HFF-Myc (cell line): ENCODE measurements around the gene IFITM1.
"Not testable (repeated sequence)": the region's sequence is repeated elsewhere in the genome, so short reads cannot be mapped to it uniquely, and the experiment has no call there.

ENCODE experiments used
- DNase-seq: peaks from one replicate; pipeline ENCODE4 v3.0.0-alpha.2; 2011; ENCODE audit warnings: low read depth; ENCODE audit errors: extremely low read depth
- H3K4me3 ChIP-seq: replicated peaks from 2 replicates; pipeline ENCODE4 v1.5.1; 2011; ENCODE audit warnings: low read depth, mild to moderate bottlenecking, control low read depth, low read length
- TF ChIP-seq, protein P1 (sequence below): IDR thresholded peaks from 2 replicates; pipeline ENCODE4 v1.5.1; 2012; ENCODE audit warnings: mild to moderate bottlenecking, low read depth, low read length, control low read depth; ENCODE audit errors: missing control alignments

Gene IFITM1

GRCh38 chr11:312092-312816 is 1.6 kb upstream of the IFITM1 start:
- no peak overlapping the region for H3K4me3 ChIP-seq
- TF ChIP-seq, protein P1, sequence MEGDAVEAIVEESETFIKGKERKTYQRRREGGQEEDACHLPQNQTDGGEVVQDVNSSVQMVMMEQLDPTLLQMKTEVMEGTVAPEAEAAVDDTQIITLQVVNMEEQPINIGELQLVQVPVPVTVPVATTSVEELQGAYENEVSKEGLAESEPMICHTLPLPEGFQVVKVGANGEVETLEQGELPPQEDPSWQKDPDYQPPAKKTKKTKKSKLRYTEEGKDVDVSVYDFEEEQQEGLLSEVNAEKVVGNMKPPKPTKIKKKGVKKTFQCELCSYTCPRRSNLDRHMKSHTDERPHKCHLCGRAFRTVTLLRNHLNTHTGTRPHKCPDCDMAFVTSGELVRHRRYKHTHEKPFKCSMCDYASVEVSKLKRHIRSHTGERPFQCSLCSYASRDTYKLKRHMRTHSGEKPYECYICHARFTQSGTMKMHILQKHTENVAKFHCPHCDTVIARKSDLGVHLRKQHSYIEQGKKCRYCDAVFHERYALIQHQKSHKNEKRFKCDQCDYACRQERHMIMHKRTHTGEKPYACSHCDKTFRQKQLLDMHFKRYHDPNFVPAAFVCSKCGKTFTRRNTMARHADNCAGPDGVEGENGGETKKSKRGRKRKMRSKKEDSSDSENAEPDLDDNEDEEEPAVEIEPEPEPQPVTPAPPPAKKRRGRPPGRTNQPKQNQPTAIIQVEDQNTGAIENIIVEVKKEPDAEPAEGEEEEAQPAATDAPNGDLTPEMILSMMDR, result no peak
- no peak for DNase-seq

DNA sequence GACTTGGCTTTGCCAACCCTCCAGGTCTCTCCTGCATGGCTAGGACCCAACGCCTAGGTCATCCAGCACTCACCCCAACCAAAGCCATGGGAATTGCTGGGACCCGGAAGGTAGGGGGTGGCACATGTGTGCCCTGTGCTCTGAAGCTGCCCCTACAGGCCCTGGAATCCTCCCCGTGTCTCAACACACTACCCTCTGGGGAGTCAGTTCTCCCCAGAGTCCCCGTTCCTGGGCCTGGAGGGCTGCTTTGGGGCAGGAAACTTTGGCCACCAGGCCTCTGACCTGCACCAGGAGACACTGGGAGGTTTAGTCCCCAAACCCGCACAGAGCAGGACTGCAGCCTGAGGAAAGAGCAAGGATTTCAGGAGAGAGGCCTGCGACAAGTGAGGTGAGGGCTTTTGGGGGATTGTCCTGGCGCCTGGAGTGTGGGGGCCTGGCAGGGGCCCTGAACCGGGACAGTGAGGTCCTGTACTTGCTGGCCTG is 495 bp upstream of the IFITM1 start:
- DNase-seq, result no peak
- peak overlapping the region; percentile 67 for H3K4me3 ChIP-seq
- TF ChIP-seq, protein P1, result no peak

- H3K4me3 ChIP-seq, result peak overlapping the region; percentile 67
- DNase-seq, result not testable (repeated sequence)
These were observed 675 bp downstream of the IFITM1 start for GRCh38 chr11:314554-314875.

DNA sequence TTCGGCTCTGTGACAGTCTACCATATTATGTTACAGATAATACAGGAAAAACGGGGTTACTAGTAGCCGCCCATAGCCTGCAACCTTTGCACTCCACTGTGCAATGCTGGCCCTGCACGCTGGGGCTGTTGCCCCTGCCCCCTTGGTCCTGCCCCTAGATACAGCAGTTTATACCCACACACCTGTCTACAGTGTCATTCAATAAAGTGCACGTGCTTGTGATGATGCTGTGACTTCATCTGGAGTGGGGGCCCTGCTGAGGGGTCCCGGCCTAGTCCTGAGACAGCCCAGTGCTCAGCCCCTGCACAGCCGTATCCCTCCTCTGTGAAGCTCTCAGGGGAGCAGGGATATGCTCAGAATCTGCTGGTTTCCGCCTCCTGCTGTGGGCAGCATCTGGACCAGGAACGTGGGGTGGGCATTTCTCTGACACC is 1.2 kb downstream of the IFITM1 start:
- DNase-seq, result no peak
- peak overlapping the region; percentile 67 for H3K4me3 ChIP-seq
- TF ChIP-seq, protein P1, result no peak

DNA sequence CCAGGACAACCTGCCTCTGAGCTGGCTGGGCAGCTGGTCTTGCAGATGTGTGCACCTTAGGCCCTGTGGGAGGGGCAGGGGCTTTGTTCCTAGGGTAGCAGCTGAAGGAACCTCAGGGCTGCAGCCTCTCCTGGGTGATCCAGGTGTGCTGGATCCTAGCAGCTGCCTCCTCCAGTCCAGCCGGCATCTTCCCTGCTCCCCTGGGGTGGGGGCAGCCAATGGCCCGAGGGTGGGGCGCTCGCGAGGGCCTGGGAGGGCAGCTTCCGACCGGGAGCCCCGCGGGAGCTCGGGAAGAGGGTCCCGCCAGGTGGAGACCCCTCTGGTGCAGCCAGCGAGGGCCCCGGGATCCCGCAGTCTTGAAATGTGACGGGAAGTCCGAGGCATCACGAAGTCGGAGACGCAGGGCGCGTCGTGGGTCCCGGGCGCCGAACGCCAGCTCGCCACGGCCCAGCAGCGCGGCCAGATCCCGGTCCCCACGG is 1.7 kb downstream of the IFITM1 start:
- peak overlapping the region; percentile 67 for H3K4me3 ChIP-seq

GRCh38 chr11:316031-316701 is 2.3 kb downstream of the IFITM1 start:
- no peak for DNase-seq
- TF ChIP-seq, protein P1, result no peak
- peak overlapping the region; percentile 67 for H3K4me3 ChIP-seq

More for the DNA sequence above, 1.7 kb downstream of the IFITM1 start:
- no peak for DNase-seq
- TF ChIP-seq, protein P1, result no peak

DNA sequence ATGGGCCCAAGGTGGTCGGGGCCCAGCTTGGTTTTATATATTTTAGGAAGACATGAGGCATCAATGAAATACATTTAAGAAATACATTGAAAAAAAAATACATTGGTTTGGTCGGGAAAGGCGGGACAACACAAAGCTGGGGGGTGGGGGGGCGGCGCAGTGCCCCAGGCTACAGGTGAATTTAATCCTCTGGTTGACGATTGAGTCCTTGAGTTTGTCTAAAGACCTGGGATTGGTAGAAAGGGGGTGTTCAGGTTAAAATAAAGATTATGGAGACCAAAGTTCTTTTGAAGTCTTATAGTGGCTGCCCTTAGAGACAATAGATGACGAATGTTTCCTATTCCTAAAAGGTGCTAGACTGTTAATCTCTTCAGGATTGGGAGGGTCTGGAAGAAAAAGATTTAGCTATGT is 3.1 kb downstream of the IFITM1 start:
- TF ChIP-seq, protein P1, result no peak
- peak overlapping the region; percentile 67; the same call in 1 of the 2 replicates for H3K4me3 ChIP-seq
- no peak for DNase-seq

DNA sequence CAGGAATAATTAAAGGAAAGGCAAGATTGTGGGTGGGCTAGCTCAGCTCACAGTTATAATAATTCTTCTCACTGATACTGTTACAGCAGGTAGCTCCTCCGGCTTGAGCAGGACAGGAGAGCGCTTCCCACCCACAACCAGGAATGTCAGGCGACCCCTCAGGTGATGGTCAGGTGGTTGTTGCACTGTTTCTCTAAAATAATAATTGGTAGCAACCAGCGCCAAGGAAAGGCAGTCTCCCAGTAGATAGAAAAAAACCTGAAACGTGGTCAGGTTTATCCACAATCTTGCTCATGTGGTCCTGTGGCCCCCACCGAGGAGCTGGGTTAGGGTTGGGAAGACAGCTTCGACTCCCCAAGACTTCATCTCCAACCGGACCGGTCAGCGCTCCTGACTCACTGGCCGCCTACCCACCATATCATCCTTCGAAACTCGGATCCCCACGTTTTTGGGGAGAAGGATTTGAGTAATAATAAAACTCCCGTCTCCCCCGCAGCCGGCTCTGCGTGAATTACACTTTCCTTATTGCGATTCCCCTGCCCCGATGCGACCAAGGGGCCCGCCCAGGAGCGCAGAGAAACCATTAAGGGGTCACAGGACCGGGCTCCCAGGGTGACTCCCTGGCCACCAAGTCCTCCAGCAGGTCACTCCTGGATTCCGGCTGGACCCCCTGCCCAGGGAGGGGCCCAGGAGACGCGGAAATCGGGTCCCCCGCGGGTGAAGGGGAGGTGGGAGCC is 4.0 kb downstream of the IFITM1 start:
- not testable (repeated sequence) for H3K4me3 ChIP-seq, DNase-seq

- not testable (repeated sequence) for DNase-seq
- peak overlapping the region; percentile 80 for H3K4me3 ChIP-seq
These were observed 4.7 kb downstream of the IFITM1 start for GRCh38 chr11:318405-319120.
